ENCODE data around the gene NECAB2. TPM values are rescaled to one million over a fixed set of nuclear protein-coding genes. Genes with fewer than 3 reads are reported as not detected.

The NECAB2 gene
- polyA plus RNA-seq, 1 donor (not counting 4 experiments of a cell fraction or from before 2014, with no cell fraction given): not detected

- DNase-seq (ENCODE audit: low read depth, low spot score): no peak
- no peak overlapping the region for H3K4me2 ChIP-seq (ENCODE audit: control insufficient read depth, extremely low read depth, insufficient read depth, low read depth, low read length)
- FAIRE-seq: no peak
- no peaks in the 10 kb centered on the region for H3K9me3 ChIP-seq (ENCODE audit: control insufficient read depth, low read depth, low read length)
- dilution Hi-C loops (cut with MboI; ENCODE audit: extremely low pct_ligation_motif_present, low sequenced_read_pairs): no loop called here
- peaks cover 2 to 10% of the 10 kb centered on the region in 2 experiments for H3K36me3 ChIP-seq (ENCODE audit: control insufficient read depth in 2 of 2, extremely low read depth in 1 of 2, insufficient read depth in 2 of 2, low read length in 2 of 2)
- H3K27ac ChIP-seq (ENCODE audit: control insufficient read depth, insufficient read depth, low read length): no peak overlapping the region
- no peaks in the 10 kb centered on the region for H4K20me1 ChIP-seq (ENCODE audit: control insufficient read depth, extremely low read depth, insufficient read depth, low read length)
- TF ChIP-seq CTCF (optimal IDR thresholded peaks at IDR 0.05 in 1 of 3, IDR thresholded peaks at IDR 0.05 in 1 of 3, conservative IDR thresholded peaks at IDR 0.05 in 1 of 3; ENCODE audit: extremely low read depth in 1 of 3, insufficient read depth in 2 of 3, low read length in 3 of 3): peak; percentile 28 to 44 (median 35)
- no peak for TF ChIP-seq EZH2 (IDR thresholded peaks at IDR 0.05; ENCODE audit: low read length)
- no peaks in the 10 kb centered on the region for H3K79me2 ChIP-seq (ENCODE audit: control insufficient read depth, insufficient read depth, low read length)
- H3K4me3 ChIP-seq (ENCODE audit: control insufficient read depth in 2 of 3, extremely low read depth in 1 of 3, insufficient read depth in 2 of 3, low read depth in 1 of 3, low read length in 3 of 3): no peak overlapping the region
- peaks cover 11% of the 10 kb centered on the region for H3K27me3 ChIP-seq (ENCODE audit: control insufficient read depth, extremely low read depth, insufficient read depth, low read length)
- no peak overlapping the region for H2AFZ ChIP-seq (ENCODE audit: control insufficient read depth, low read length)
- H3K4me1 ChIP-seq (ENCODE audit: control insufficient read depth, extremely low read depth, insufficient read depth, low read length): no peaks in the 10 kb centered on the region
- H3K9me1 ChIP-seq (ENCODE audit: control insufficient read depth, extremely low read depth, insufficient read depth, low read length): no peaks in the 10 kb centered on the region
- no peak overlapping the region for H3K9ac ChIP-seq (ENCODE audit: control insufficient read depth, extremely low read depth, insufficient read depth, low read length)
Observed at GRCh38 chr16:84048270-84048669, 80.2 kb downstream of the NECAB2 start.

- H3K4me2 ChIP-seq (ENCODE audit: control insufficient read depth, extremely low read depth, insufficient read depth, low read depth, low read length): no peak overlapping the region
- H3K9ac ChIP-seq (ENCODE audit: control insufficient read depth, extremely low read depth, insufficient read depth, low read length): no peak overlapping the region
- no peaks in the 10 kb centered on the region for H3K79me2 ChIP-seq (ENCODE audit: control insufficient read depth, insufficient read depth, low read length)
- no peak overlapping the region for H3K27ac ChIP-seq (ENCODE audit: control insufficient read depth, insufficient read depth, low read length)
- FAIRE-seq (no peak), DNase-seq (ENCODE audit: low read depth, low spot score) (no peak)
- TF ChIP-seq EZH2 (IDR thresholded peaks at IDR 0.05; ENCODE audit: low read length): no peak
- no peak for TF ChIP-seq CTCF (optimal IDR thresholded peaks at IDR 0.05 in 1 of 3, IDR thresholded peaks at IDR 0.05 in 1 of 3, conservative IDR thresholded peaks at IDR 0.05 in 1 of 3; ENCODE audit: extremely low read depth in 1 of 3, insufficient read depth in 2 of 3, low read length in 3 of 3)
- dilution Hi-C loops (cut with MboI; ENCODE audit: extremely low pct_ligation_motif_present, low sequenced_read_pairs): no loop called here
- no peaks in the 10 kb centered on the region for H3K9me1 ChIP-seq (ENCODE audit: control insufficient read depth, extremely low read depth, insufficient read depth, low read length)
- H3K9me3 ChIP-seq (ENCODE audit: control insufficient read depth, low read depth, low read length): no peaks in the 10 kb centered on the region
- no peak overlapping the region for H2AFZ ChIP-seq (ENCODE audit: control insufficient read depth, low read length)
- H4K20me1 ChIP-seq (ENCODE audit: control insufficient read depth, extremely low read depth, insufficient read depth, low read length): no peaks in the 10 kb centered on the region
- peaks cover 4% of the 10 kb centered on the region for H3K27me3 ChIP-seq (ENCODE audit: control insufficient read depth, extremely low read depth, insufficient read depth, low read length)
- H3K4me3 ChIP-seq (ENCODE audit: control insufficient read depth in 2 of 3, extremely low read depth in 1 of 3, insufficient read depth in 2 of 3, low read depth in 1 of 3, low read length in 3 of 3): no peak overlapping the region
- peaks cover 8 to 13% of the 10 kb centered on the region in 2 experiments for H3K36me3 ChIP-seq (ENCODE audit: control insufficient read depth in 2 of 2, extremely low read depth in 1 of 2, insufficient read depth in 2 of 2, low read length in 2 of 2)
- no peaks in the 10 kb centered on the region for H3K4me1 ChIP-seq (ENCODE audit: control insufficient read depth, extremely low read depth, insufficient read depth, low read length)
Observed at GRCh38 chr16:84048871-84049270, 80.8 kb downstream of the NECAB2 start.

All from keratinocyte (primary cell).